Thyroid gland (tissue), 4 donors: ENCODE results near the gene RNF19B. TPM values are rescaled to one million over a fixed set of nuclear protein-coding genes. Genes with fewer than 3 reads are reported as not detected.

ENCODE experiments used
- DNase-seq, 2 donors: peaks; one replicate each; pipeline ENCODE4 v3.0.0-alpha.2; 2019
- H3K27ac ChIP-seq, 3 donors: fragments of 200-600 bp; sonication (generic); 1 replicate in 2 of 3; 2 replicates in 1 of 3; pipeline ENCODE4 v1.5.1; 2016 to 2019; ENCODE audit warnings: mild to moderate bottlenecking in 1 of 3, moderate library complexity in 1 of 3
- H3K27me3 ChIP-seq: fragments of 200-600 bp; sonication (generic); one replicate; pipeline ENCODE4 v1.5.1; 2019
- H3K36me3 ChIP-seq, 2 donors: fragments of 200-600 bp; sonication (generic); one replicate each; pipeline ENCODE4 v1.5.1; 2016 to 2019
- H3K4me1 ChIP-seq, 2 donors: fragments of 200-600 bp; sonication (generic); one replicate each; pipeline ENCODE4 v1.5.1; 2017 to 2019
- H3K4me3 ChIP-seq, 3 donors: fragments of 200-600 bp; sonication (generic); replicated peaks in 1 of 3; 1 replicate in 2 of 3; 2 replicates in 1 of 3; pipeline ENCODE4 v1.5.1; 2016; ENCODE audit warnings: mild to moderate bottlenecking in 1 of 3
- H3K9me3 ChIP-seq: fragments of 200-600 bp; sonication (generic); one replicate; pipeline ENCODE4 v1.5.1; 2017
- POLR2A ChIP-seq, 2 donors: fragments of 450-650 bp; IDR thresholded peaks; one replicate each; pipeline ENCODE4 v1.6.1; 2017; ENCODE audit warnings: antibody characterized with exemption in 2 of 2, mild to moderate bottlenecking in 2 of 2, moderate library complexity in 1 of 2
- WGBS, 2 donors: methylation state at CpG; one replicate each; pipeline ENCODE4 v1.1.5; 2017; 5-methylcytosine and 5-hydroxymethylcytosine counted together
- intact Hi-C: fragments of 100-400 bp; cut with DNase I; formaldehyde crosslinking; loops from one replicate; pipeline ENCODE4 v1.15.1; 2023
- total RNA-seq, 4 donors: library from RNA; depleted of rRNA; stranded (reverse); fragments of >200 nt; gene quantifications; one replicate each; pipeline ENCODE4 v1.2.3, GENCODE V29; 2016
- TF ChIP-seq, protein P1 (sequence below), 6 experiments: fragments of 200-600 bp in 3 of 6; fragments of 450-650 bp in 3 of 6; sonication (generic) in 3 of 6; IDR thresholded peaks; one replicate each; pipeline ENCODE4 v1.5.1; 2016 to 2019; ENCODE audit warnings: antibody characterized with exemption in 6 of 6, mild to moderate bottlenecking in 2 of 6, inconsistent platforms in 1 of 6, moderate library complexity in 1 of 6

RNF19B gene
- total RNA-seq, 4 donors from 2014 or later: 13.6 to 24.6 (median 22.4) TPM

DNA sequence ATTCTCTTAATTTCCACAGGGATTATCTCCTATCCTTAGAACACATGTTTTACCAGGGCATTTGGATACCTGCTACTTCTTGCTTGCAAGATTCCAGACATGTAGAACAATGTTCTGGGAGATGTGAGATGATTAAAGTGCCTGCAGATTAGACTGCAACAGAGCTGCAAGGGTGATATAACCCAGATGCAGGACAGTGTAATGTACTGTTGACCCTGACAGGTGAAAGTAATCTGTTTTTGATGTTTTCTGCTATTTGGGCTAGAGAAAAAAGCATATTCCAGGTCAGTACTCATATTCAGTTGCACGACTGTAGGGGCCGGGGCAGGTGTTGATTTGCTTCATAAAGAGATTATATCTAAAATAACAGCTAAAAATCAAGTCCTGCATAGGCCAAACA is 36.3 kb downstream of the RNF19B start:
- Histone ChIP-seq H3K27ac (no peak overlapping the region), H3K36me3 (no peaks in the 10 kb centered on the region), H3K4me1 (peaks cover 13% of the 10 kb centered on the region in 2 donors), H3K9me3 (no peaks in the 10 kb centered on the region), H3K27me3 (no peaks in the 10 kb centered on the region), H3K4me3 (no peak overlapping the region)
- DNase-seq: no peak
- TF ChIP-seq, protein P1, sequence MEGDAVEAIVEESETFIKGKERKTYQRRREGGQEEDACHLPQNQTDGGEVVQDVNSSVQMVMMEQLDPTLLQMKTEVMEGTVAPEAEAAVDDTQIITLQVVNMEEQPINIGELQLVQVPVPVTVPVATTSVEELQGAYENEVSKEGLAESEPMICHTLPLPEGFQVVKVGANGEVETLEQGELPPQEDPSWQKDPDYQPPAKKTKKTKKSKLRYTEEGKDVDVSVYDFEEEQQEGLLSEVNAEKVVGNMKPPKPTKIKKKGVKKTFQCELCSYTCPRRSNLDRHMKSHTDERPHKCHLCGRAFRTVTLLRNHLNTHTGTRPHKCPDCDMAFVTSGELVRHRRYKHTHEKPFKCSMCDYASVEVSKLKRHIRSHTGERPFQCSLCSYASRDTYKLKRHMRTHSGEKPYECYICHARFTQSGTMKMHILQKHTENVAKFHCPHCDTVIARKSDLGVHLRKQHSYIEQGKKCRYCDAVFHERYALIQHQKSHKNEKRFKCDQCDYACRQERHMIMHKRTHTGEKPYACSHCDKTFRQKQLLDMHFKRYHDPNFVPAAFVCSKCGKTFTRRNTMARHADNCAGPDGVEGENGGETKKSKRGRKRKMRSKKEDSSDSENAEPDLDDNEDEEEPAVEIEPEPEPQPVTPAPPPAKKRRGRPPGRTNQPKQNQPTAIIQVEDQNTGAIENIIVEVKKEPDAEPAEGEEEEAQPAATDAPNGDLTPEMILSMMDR (IDR thresholded peaks at IDR 0.05): no peak
- TF ChIP-seq POLR2A (IDR thresholded peaks at IDR 0.05): no peak
- intact Hi-C loops: no loop called here
- 97 to 98% methylated on average over 2 of the region's 2 CpGs for WGBS, 2 donors

DNA sequence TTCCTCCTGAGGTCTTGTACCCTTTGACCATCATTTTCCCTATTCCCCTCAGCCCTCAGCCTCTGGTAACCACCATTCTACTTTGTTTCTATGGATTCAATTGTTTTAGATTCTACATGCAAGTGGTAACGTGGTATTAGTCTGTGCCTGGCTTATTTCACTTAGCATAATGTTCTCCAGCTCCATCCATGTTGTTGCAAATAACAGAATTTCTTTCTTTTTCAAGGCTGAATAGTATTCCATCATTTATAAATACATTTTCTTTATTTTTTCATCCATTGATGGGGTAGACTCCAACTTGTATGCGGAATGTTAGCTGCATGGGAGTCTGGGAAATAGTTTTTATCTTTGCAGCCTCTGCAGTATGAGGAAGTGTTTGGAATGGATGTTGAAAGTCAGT is 37.2 kb downstream of the RNF19B start:
- TF ChIP-seq, protein P1 (IDR thresholded peaks at IDR 0.05): no peak
- no peak for TF ChIP-seq POLR2A (IDR thresholded peaks at IDR 0.05)
- whole genome bisulfite sequencing, 2 donors: 93 to 97% methylated on average over 2 of the region's 2 CpGs
- intact Hi-C loops: no loop called here
- H3K4me1 ChIP-seq: peaks cover 13% of the 10 kb centered on the region in 2 donors
- H3K36me3 ChIP-seq: no peaks in the 10 kb centered on the region
- H3K9me3 ChIP-seq: no peaks in the 10 kb centered on the region
- H3K27ac ChIP-seq: no peak overlapping the region
- DNase-seq: no peak
- no peak overlapping the region for H3K4me3 ChIP-seq
- H3K27me3 ChIP-seq: no peaks in the 10 kb centered on the region

DNA sequence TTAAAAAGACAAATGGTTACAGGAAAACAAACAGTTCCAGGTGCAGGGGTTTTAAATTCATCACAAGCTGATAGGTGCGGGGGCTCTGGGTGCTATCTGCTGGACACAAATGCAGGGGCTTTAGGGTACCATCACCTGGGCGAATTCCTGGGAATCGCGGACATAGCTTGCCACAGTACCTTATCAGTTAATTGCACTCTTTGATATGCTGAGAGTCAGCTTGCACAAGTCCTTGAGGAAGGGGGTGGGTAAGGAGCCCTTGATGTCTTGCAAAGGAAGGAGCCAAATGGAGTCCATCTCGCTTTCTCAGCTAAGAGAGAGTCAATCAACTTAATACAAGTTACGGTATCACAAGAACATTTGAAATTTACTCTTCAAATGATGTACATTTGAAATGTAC is 38.0 kb downstream of the RNF19B start:
- no peak for DNase-seq
- TF ChIP-seq POLR2A (IDR thresholded peaks at IDR 0.05): no peak
- TF ChIP-seq, protein P1 (IDR thresholded peaks at IDR 0.05): no peak
- no peaks in the 10 kb centered on the region for H3K36me3 ChIP-seq
- no peaks in the 10 kb centered on the region for H3K27me3 ChIP-seq
- H3K9me3 ChIP-seq: no peaks in the 10 kb centered on the region
- no peak overlapping the region for H3K4me3 ChIP-seq
- peaks cover 13% of the 10 kb centered on the region in 2 donors for H3K4me1 ChIP-seq
- 74 to 84% methylated on average over 6 of the region's 6 CpGs for WGBS, 2 donors
- H3K27ac ChIP-seq: no peak overlapping the region
- intact Hi-C loops: no loop called here

DNA sequence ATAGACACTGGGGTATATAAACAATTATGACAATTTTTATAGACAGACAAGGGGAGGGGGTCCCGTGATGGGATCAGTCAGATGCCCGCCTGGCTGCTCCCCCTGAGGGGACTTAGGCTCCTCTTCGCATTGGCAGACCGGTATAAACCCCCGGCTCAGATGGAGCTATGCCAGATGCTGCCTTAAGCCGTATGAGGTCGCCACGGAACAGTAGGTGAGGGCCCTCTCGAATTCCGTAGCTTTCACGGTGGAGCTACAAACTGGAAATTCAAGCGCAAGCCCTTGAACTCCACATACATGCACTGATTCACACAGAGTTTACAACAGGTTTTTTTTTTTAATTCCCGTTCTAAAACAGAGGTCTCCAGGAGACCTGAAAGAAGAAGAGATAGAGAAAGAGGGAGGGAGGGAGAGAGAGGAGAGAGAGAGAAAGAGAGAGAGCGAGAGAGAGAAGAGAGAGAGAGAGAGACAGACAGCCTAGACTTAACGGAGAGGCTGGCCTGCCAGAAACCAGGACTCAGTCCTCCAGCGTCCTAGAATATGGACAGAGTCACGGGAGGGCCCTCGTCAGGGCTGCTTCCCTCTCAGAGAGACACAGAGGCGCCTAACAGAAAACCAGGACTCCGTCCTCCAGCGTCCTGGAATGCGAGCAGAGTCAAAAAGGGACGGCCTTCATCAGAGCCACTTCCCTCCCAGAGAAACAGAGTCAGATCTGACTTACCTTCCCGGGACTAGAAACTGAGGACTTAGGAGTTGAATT is 39.0 kb downstream of the RNF19B start:
- H3K27ac ChIP-seq: peak overlapping the region; percentile 51 to 71 (median 54)
- intact Hi-C loops: no loop called here
- no peak overlapping the region for H3K4me3 ChIP-seq
- peaks cover 13% of the 10 kb centered on the region in 2 donors for H3K4me1 ChIP-seq
- peak in 1 of 2 donors; percentile 39 for TF ChIP-seq POLR2A (IDR thresholded peaks at IDR 0.05)
- TF ChIP-seq, protein P1 (IDR thresholded peaks at IDR 0.05): peak in 4 of 6 experiments; percentile 8 to 44 (median 18)
- H3K36me3 ChIP-seq: no peaks in the 10 kb centered on the region
- H3K9me3 ChIP-seq: no peaks in the 10 kb centered on the region
- DNase-seq: peak; percentile 90 to 93
- H3K27me3 ChIP-seq: no peaks in the 10 kb centered on the region
- 11 to 12% methylated on average over 24 of the region's 24 CpGs for WGBS, 2 donors

DNA sequence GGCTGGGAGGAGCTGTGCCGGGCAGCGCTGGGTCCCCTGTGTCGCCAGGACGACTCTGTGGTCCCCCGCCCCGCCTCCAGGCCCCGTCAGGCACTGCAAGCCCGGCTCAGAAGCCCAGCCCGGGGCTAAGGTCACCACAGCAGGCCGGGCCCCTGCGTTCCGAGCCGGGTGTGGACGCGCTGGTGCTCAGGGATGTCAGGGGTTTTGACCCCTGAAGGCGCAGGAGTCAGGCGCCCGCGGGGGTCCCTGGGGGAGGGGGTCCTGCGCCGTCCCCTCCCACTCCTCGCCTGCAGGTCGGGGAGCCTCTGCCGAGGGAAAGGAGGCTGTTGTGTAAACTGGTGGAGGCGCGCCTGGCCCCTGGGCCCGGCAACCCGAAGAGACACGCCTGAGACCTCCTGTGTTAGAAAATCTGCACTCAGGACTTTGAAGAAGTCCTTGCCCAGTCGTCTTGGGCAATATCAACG is 39.7 kb downstream of the RNF19B start:
- peaks cover 13% of the 10 kb centered on the region in 2 donors for H3K4me1 ChIP-seq
- no peaks in the 10 kb centered on the region for H3K27me3 ChIP-seq
- peak; percentile 11 to 33 for DNase-seq
- no peak overlapping the region for H3K4me3 ChIP-seq
- no peaks in the 10 kb centered on the region for H3K36me3 ChIP-seq
- intact Hi-C loops: no loop called here
- WGBS, 2 donors: 33 to 40% methylated on average over 9 to 23 of the region's 31 CpGs
- H3K9me3 ChIP-seq: no peaks in the 10 kb centered on the region
- peak overlapping the region; percentile 51 to 71 (median 54) for H3K27ac ChIP-seq
- TF ChIP-seq, protein P1 (IDR thresholded peaks at IDR 0.05): no peak
- no peak for TF ChIP-seq POLR2A (IDR thresholded peaks at IDR 0.05)
